WTC11 (cell line): ENCODE data around the gene SPX. TPM values are rescaled to one million over a fixed set of nuclear protein-coding genes. Genes with fewer than 3 reads are reported as not detected.

Experiments
- ATAC-seq: fragments of 200-7000 bp; cut with Tn5 transposase; 2 replicates; pipeline ENCODE4 v1.10.0; 2021; ENCODE audit warnings: mild to moderate bottlenecking, moderate library complexity
- CTCF ChIA-PET: fragments of 300-600 bp; sonication (Branson Sonifier 250); formaldehyde crosslinking; loops from one replicate; lab custom pipeline; 2021; ENCODE audit warnings: antibody characterized with exemption; lab: Charles Lee
- POLR2A ChIA-PET: fragments of 350-600 bp; sonication (Branson Sonifier 250); formaldehyde crosslinking; loops from one replicate; lab custom pipeline; 2021; ENCODE audit warnings: antibody characterized with exemption; lab: Charles Lee
- DNase-seq: peaks from one replicate; pipeline ENCODE4 v3.0.0; 2021; ENCODE audit warnings: low spot score
- H3K27ac Mint-ChIP-seq: 2 replicates; pipeline ENCODE4 v1.8.0; 2021; ENCODE audit warnings: mixed read lengths
- H3K27me3 Mint-ChIP-seq: 2 replicates; pipeline ENCODE4 v1.8.0; 2021; ENCODE audit warnings: low read depth, mild to moderate bottlenecking, moderate library complexity, mixed read lengths
- H3K36me3 Mint-ChIP-seq: 2 replicates; pipeline ENCODE4 v1.8.0; 2021; ENCODE audit warnings: mixed read lengths
- H3K4me1 Mint-ChIP-seq: 2 replicates; pipeline ENCODE4 v1.8.0; 2022; ENCODE audit warnings: mixed read lengths
- H3K4me3 Mint-ChIP-seq: 2 replicates; pipeline ENCODE4 v1.8.0; 2021; ENCODE audit warnings: mild to moderate bottlenecking, moderate library complexity, mixed read lengths
- H3K9me3 Mint-ChIP-seq: 2 replicates; pipeline ENCODE4 v1.8.0; 2021; ENCODE audit warnings: mixed read lengths
- AFF4 ChIP-seq: sonication (generic); formaldehyde crosslinking; IDR thresholded peaks from 2 replicates; pipeline ENCODE4 v1.8.1; 2023; ENCODE audit warnings: mild to moderate bottlenecking, missing genetic modification reagents, borderline replicate concordance
- ARID4B ChIP-seq: sonication (generic); formaldehyde crosslinking; IDR thresholded peaks from 2 replicates; pipeline ENCODE4 v1.8.0; 2023; ENCODE audit warnings: missing genetic modification reagents, mild to moderate bottlenecking, borderline replicate concordance
- ATF2 ChIP-seq: sonication (generic); formaldehyde crosslinking; IDR thresholded peaks from 2 replicates; pipeline ENCODE4 v1.8.1; 2022; ENCODE audit warnings: low read depth, missing genetic modification reagents, borderline replicate concordance
- SMAD3 ChIP-seq: sonication (generic); formaldehyde crosslinking; IDR thresholded peaks from 2 replicates; pipeline ENCODE4 v1.8.0; 2022; ENCODE audit warnings: missing genetic modification reagents, mild to moderate bottlenecking, borderline replicate concordance
- SMAD4 ChIP-seq: sonication (generic); formaldehyde crosslinking; IDR thresholded peaks from 2 replicates; pipeline ENCODE4 v1.8.0; 2022; ENCODE audit warnings: mild to moderate bottlenecking, missing genetic modification reagents
- ZBTB21 ChIP-seq: sonication (generic); formaldehyde crosslinking; IDR thresholded peaks from 2 replicates; pipeline ENCODE4 v1.8.1; 2023; ENCODE audit warnings: mild to moderate bottlenecking, missing genetic modification reagents, borderline replicate concordance
- ZNF121 ChIP-seq: sonication (generic); formaldehyde crosslinking; IDR thresholded peaks from 2 replicates; pipeline ENCODE4 v1.8.0; 2023; ENCODE audit warnings: missing genetic modification reagents
- ZNF317 ChIP-seq: sonication (generic); formaldehyde crosslinking; IDR thresholded peaks from 2 replicates; pipeline ENCODE4 v1.8.1; 2023; ENCODE audit warnings: low read depth, mild to moderate bottlenecking, moderate library complexity, missing genetic modification reagents, borderline replicate concordance
- ZNF532 ChIP-seq: fragments of 250-450 bp; sonication (Bioruptor Pico); IDR thresholded peaks from 2 replicates; pipeline ENCODE4 v1.9.0; 2021; ENCODE audit warnings: mild to moderate bottlenecking, borderline replicate concordance
- total RNA-seq: library from RNA; stranded (reverse); gene quantifications from 3 replicates; pipeline ENCODE4 v1.2.3, GENCODE V29; 2021
- TF ChIP-seq, protein P1 (sequence below): sonication (generic); formaldehyde crosslinking; IDR thresholded peaks from 2 replicates; pipeline ENCODE4 v1.8.0; 2023; ENCODE audit warnings: missing genetic modification reagents
- TF ChIP-seq, protein P2 (sequence below): sonication (generic); formaldehyde crosslinking; IDR thresholded peaks from 2 replicates; pipeline ENCODE4 v1.8.0; 2022; ENCODE audit warnings: missing genetic modification reagents
- TF ChIP-seq, protein P3 (sequence below): sonication (generic); formaldehyde crosslinking; conservative IDR thresholded peaks from 2 replicates; pipeline ENCODE4 v1.8.1; 2023; ENCODE audit warnings: mild to moderate bottlenecking, low read depth, missing genetic modification reagents, moderate library complexity
- TF ChIP-seq, protein P4 (sequence below): sonication (generic); formaldehyde crosslinking; IDR thresholded peaks from 2 replicates; pipeline ENCODE4 v1.8.1; 2022; ENCODE audit warnings: missing genetic modification reagents, borderline replicate concordance

Gene SPX
- total RNA-seq, 1 experiment from 2014 or later = 0.46 TPM

GRCh38 chr12:21546716-21547115, 20.6 kb downstream of the SPX start:
- ATAC-seq = no peak
- no peaks in the 10 kb centered on the region for H3K4me1 Mint-ChIP-seq
- no peak overlapping the region for H3K27ac Mint-ChIP-seq
- ChIA-PET POLR2A (no interaction called here), CTCF (no interaction called here)
- H3K4me3 Mint-ChIP-seq = no peak overlapping the region
- no peak for DNase-seq
- no peaks in the 10 kb centered on the region for H3K27me3 Mint-ChIP-seq
- no peaks in the 10 kb centered on the region for H3K9me3 Mint-ChIP-seq
- no peaks in the 10 kb centered on the region for H3K36me3 Mint-ChIP-seq
- TF ChIP-seq ZBTB21 (CRISPR knock-in tag) (no peak), ARID4B (no peak), ZNF317 (CRISPR knock-in tag) (no peak), ZNF121 (no peak), ZNF532 (CRISPR knock-in tag) (no peak), AFF4 (CRISPR knock-in tag) (no peak), SMAD4 (no peak), ATF2 (CRISPR knock-in tag) (no peak), SMAD3 (CRISPR knock-in tag) (no peak)
- TF ChIP-seq, protein P1, sequence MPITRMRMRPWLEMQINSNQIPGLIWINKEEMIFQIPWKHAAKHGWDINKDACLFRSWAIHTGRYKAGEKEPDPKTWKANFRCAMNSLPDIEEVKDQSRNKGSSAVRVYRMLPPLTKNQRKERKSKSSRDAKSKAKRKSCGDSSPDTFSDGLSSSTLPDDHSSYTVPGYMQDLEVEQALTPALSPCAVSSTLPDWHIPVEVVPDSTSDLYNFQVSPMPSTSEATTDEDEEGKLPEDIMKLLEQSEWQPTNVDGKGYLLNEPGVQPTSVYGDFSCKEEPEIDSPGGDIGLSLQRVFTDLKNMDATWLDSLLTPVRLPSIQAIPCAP (CRISPR knock-in tag) = no peak
- TF ChIP-seq, protein P2, sequence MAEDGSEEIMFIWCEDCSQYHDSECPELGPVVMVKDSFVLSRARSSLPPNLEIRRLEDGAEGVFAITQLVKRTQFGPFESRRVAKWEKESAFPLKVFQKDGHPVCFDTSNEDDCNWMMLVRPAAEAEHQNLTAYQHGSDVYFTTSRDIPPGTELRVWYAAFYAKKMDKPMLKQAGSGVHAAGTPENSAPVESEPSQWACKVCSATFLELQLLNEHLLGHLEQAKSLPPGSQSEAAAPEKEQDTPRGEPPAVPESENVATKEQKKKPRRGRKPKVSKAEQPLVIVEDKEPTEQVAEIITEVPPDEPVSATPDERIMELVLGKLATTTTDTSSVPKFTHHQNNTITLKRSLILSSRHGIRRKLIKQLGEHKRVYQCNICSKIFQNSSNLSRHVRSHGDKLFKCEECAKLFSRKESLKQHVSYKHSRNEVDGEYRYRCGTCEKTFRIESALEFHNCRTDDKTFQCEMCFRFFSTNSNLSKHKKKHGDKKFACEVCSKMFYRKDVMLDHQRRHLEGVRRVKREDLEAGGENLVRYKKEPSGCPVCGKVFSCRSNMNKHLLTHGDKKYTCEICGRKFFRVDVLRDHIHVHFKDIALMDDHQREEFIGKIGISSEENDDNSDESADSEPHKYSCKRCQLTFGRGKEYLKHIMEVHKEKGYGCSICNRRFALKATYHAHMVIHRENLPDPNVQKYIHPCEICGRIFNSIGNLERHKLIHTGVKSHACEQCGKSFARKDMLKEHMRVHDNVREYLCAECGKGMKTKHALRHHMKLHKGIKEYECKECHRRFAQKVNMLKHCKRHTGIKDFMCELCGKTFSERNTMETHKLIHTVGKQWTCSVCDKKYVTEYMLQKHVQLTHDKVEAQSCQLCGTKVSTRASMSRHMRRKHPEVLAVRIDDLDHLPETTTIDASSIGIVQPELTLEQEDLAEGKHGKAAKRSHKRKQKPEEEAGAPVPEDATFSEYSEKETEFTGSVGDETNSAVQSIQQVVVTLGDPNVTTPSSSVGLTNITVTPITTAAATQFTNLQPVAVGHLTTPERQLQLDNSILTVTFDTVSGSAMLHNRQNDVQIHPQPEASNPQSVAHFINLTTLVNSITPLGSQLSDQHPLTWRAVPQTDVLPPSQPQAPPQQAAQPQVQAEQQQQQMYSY (CRISPR knock-in tag) = no peak
- TF ChIP-seq, protein P3, sequence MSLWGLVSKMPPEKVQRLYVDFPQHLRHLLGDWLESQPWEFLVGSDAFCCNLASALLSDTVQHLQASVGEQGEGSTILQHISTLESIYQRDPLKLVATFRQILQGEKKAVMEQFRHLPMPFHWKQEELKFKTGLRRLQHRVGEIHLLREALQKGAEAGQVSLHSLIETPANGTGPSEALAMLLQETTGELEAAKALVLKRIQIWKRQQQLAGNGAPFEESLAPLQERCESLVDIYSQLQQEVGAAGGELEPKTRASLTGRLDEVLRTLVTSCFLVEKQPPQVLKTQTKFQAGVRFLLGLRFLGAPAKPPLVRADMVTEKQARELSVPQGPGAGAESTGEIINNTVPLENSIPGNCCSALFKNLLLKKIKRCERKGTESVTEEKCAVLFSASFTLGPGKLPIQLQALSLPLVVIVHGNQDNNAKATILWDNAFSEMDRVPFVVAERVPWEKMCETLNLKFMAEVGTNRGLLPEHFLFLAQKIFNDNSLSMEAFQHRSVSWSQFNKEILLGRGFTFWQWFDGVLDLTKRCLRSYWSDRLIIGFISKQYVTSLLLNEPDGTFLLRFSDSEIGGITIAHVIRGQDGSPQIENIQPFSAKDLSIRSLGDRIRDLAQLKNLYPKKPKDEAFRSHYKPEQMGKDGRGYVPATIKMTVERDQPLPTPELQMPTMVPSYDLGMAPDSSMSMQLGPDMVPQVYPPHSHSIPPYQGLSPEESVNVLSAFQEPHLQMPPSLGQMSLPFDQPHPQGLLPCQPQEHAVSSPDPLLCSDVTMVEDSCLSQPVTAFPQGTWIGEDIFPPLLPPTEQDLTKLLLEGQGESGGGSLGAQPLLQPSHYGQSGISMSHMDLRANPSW = no peak
- TF ChIP-seq, protein P4, sequence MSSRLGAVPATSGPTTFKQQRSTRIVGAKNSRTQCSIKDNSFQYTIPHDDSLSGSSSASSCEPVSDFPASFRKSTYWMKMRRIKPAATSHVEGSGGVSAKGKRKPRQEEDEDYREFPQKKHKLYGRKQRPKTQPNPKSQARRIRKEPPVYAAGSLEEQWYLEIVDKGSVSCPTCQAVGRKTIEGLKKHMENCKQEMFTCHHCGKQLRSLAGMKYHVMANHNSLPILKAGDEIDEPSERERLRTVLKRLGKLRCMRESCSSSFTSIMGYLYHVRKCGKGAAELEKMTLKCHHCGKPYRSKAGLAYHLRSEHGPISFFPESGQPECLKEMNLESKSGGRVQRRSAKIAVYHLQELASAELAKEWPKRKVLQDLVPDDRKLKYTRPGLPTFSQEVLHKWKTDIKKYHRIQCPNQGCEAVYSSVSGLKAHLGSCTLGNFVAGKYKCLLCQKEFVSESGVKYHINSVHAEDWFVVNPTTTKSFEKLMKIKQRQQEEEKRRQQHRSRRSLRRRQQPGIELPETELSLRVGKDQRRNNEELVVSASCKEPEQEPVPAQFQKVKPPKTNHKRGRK (CRISPR knock-in tag) = no peak
